Lower leg skin (tissue), 4 donors: ENCODE data around the gene ZBTB1. TPM values are rescaled to one million over a fixed set of nuclear protein-coding genes. Genes with fewer than 3 reads are reported as not detected.

Experiments
- DNase-seq, 2 donors: peaks; one replicate each; pipeline ENCODE4 v3.0.0-alpha.2; 2019; ENCODE audit warnings: low spot score in 2 of 2
- H3K4me3 ChIP-seq: fragments of 200-600 bp; sonication (generic); 2 replicates; pipeline ENCODE4 v1.5.1; 2017; ENCODE audit warnings: mild to moderate bottlenecking, low read depth; ENCODE audit not compliant: poor library complexity, severe bottlenecking
- CTCF ChIP-seq, 3 donors: fragments of 450-650 bp; IDR thresholded peaks; one replicate each; pipeline ENCODE4 v1.5.1; 2016; ENCODE audit warnings: antibody characterized with exemption in 3 of 3, mild to moderate bottlenecking in 3 of 3, moderate library complexity in 2 of 3
- POLR2A ChIP-seq, 2 donors: fragments of 450-650 bp; IDR thresholded peaks; one replicate each; pipeline ENCODE4 v1.6.1; 2016 to 2017; ENCODE audit warnings: antibody characterized with exemption in 2 of 2, mild to moderate bottlenecking in 1 of 2, moderate library complexity in 1 of 2
- WGBS, 2 donors: methylation state at CpG; one replicate each; pipeline ENCODE4 v1.1.5; 2018; 5-methylcytosine and 5-hydroxymethylcytosine counted together
- intact Hi-C: fragments of 100-400 bp; cut with DNase I; formaldehyde crosslinking; loops from one replicate; pipeline ENCODE4 v1.15.0; 2023; ENCODE audit warnings: low total_unique reads
- total RNA-seq, 4 donors: library from RNA; depleted of rRNA; stranded (reverse); fragments of >200 nt; gene quantifications; one replicate each; pipeline ENCODE4 v1.1.0, GENCODE V29; 2016

The ZBTB1 gene
- total RNA-seq, 4 donors from 2014 or later: 35.2 to 50.4 (median 39.4) TPM

- no peak for TF ChIP-seq POLR2A (IDR thresholded peaks at IDR 0.05)
- TF ChIP-seq CTCF (IDR thresholded peaks at IDR 0.05): no peak
- H3K4me3 ChIP-seq: peak overlapping the region; percentile 97
- peak; percentile 91 to 98 for DNase-seq
- WGBS, 2 donors: 0 to 1% methylated on average over 44 to 68 of the region's 68 CpGs
- intact Hi-C loops: no loop called here
These were observed 576 bp downstream of the ZBTB1 start for GRCh38 chr14:64504897-64505794.

GRCh38 chr14:64506721-64507120, 2.2 kb downstream of the ZBTB1 start:
- no peak overlapping the region for H3K4me3 ChIP-seq
- WGBS, 2 donors: 16 to 19% methylated on average over 3 of the region's 3 CpGs
- TF ChIP-seq CTCF (IDR thresholded peaks at IDR 0.05): no peak
- no peak for TF ChIP-seq POLR2A (IDR thresholded peaks at IDR 0.05)
- intact Hi-C loops: no loop called here
- no peak for DNase-seq

GRCh38 chr14:64507376-64508156, 3.0 kb downstream of the ZBTB1 start:
- intact Hi-C loops: no loop called here
- H3K4me3 ChIP-seq: no peak overlapping the region
- DNase-seq: no peak
- TF ChIP-seq CTCF (IDR thresholded peaks at IDR 0.05): no peak
- no peak for TF ChIP-seq POLR2A (IDR thresholded peaks at IDR 0.05)
- WGBS, 2 donors: 60 to 72% methylated on average over 4 of the region's 4 CpGs

GRCh38 chr14:64508215-64508776, 3.7 kb downstream of the ZBTB1 start:
- H3K4me3 ChIP-seq: no peak overlapping the region
- no peak for DNase-seq
- intact Hi-C loops: no loop called here
- no peak for TF ChIP-seq POLR2A (IDR thresholded peaks at IDR 0.05)
- no peak for TF ChIP-seq CTCF (IDR thresholded peaks at IDR 0.05)
- WGBS, 2 donors: 14 to 45% methylated on average over 1 of the region's 1 CpG

- WGBS, 2 donors: 71 to 75% methylated on average over 8 of the region's 8 CpGs
- intact Hi-C loops: no loop called here
- DNase-seq: no peak
- TF ChIP-seq POLR2A (IDR thresholded peaks at IDR 0.05) (no peak), CTCF (IDR thresholded peaks at IDR 0.05) (no peak)
- no peak overlapping the region for H3K4me3 ChIP-seq
These were observed 4.5 kb downstream of the ZBTB1 start for GRCh38 chr14:64509036-64509435.
